ENCODE measurements around the gene SH3TC1.
A peak's percentile ranks its signal among the peaks of the same experiment; 100 is the strongest.

The SH3TC1 gene

DNA sequence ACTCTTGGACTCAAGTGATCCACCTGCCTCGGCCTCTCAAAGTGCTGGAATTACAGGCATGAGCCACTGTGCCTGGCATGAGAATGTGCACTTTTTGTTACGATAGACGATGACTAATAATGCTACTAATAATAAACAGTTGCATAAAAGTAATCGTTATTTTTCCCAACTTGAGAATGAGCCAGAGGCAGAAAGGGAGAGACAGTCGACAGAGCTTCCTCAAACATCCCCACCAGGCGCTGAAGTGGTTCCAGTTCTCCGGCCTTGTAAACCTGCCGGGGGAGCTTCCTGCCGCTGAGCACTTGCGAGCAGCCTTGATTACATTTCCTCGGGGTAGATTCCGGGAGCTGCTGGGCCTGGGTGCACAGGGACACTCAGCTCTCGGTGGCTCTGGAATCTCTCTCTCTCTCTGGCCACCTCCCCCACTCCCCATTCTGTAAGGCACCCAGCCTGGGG, 61.6 kb downstream of the SH3TC1 start:
- no peak for DNase-seq
- Mint-ChIP-seq H3K9me3 (no peaks in the 10 kb centered on the region), H3K27me3 (ENCODE audit: low read depth, poor library complexity) (no peaks in the 10 kb centered on the region), H3K4me1 (peaks cover 74% of the 10 kb centered on the region), H3K4me3 (no peak overlapping the region), H3K36me3 (ENCODE audit: low read depth) (no peaks in the 10 kb centered on the region), H3K27ac (no peak overlapping the region)
- TF ChIP-seq, protein P1, sequence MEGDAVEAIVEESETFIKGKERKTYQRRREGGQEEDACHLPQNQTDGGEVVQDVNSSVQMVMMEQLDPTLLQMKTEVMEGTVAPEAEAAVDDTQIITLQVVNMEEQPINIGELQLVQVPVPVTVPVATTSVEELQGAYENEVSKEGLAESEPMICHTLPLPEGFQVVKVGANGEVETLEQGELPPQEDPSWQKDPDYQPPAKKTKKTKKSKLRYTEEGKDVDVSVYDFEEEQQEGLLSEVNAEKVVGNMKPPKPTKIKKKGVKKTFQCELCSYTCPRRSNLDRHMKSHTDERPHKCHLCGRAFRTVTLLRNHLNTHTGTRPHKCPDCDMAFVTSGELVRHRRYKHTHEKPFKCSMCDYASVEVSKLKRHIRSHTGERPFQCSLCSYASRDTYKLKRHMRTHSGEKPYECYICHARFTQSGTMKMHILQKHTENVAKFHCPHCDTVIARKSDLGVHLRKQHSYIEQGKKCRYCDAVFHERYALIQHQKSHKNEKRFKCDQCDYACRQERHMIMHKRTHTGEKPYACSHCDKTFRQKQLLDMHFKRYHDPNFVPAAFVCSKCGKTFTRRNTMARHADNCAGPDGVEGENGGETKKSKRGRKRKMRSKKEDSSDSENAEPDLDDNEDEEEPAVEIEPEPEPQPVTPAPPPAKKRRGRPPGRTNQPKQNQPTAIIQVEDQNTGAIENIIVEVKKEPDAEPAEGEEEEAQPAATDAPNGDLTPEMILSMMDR (IDR thresholded peaks at IDR 0.05), result no peak

DNA sequence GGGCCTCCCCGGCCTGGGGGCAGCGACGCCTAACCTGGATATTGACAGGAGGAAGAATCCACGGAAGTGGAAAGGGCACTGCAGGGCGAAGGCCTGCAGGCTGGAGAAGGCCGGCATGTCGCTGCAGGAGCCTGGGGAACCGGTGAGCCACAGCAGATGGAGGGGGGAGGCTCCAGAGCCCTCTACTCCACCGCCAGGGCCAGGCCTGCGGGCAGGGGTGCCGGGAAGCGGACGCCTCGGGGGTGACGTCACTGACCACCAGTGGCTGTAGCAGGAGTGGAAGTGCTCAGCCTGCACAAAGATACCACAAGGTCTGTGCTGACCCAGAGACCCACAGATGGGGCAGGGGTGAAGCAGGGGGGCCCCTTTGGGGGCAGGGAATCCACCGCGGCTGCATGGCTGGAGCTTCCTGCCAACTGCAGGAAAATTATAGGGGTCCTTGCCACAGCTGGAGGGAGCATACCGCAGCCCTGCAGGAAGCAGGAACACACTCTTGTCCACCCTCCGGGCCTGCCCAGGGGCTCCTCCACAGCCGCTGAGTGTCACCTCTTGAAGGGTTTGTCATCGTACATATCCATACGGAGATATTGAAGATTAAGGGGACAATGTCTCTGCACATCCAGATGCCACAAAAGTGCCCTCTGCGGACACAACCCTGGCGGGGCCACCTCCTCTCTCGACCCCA, 62.9 kb downstream of the SH3TC1 start:
- Mint-ChIP-seq H3K9me3 (no peaks in the 10 kb centered on the region), H3K4me1 (peaks cover 84% of the 10 kb centered on the region), H3K36me3 (ENCODE audit: low read depth) (no peaks in the 10 kb centered on the region), H3K27me3 (ENCODE audit: low read depth, poor library complexity) (no peaks in the 10 kb centered on the region), H3K27ac (peak overlapping the region; percentile 19), H3K4me3 (no peak overlapping the region)
- TF ChIP-seq, protein P1 (IDR thresholded peaks at IDR 0.05), result no peak
- no peak for DNase-seq

DNA sequence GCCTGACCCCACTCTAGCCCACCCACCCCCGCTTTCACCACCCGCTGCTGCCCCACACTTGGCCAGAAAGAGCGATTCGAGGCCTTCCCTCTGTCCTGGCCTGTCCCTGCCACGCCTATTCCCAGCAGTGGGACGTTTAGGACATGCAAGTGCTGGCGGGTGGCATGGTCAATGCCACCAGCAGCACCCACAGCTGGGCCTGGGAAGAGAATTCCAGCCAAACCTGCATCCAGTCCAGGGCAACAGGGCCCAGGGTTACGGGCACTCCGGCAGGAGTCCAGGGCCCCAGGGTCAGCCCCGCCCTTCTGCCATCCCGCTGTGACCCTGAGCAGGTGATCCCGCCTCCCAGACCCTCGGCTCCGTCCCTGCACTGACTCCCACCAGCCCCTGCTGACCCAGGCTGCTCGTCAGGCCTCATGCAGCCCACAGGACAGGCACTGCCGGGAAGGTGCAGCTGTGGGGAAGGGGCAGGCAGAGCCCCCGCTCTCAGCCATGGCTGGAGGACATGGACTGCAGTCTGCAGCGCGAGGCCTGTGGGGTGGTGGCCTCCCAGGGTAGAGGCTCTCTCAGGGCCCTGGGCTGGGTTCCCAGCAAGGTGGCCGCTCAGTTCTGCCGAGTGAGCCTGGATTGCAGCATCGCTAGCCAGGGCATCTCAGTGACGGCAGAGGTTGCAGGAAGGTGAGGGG, 63.7 kb downstream of the SH3TC1 start:
- Mint-ChIP-seq H3K4me1 (peaks cover 84% of the 10 kb centered on the region), H3K4me3 (no peak overlapping the region), H3K9me3 (no peaks in the 10 kb centered on the region), H3K27me3 (ENCODE audit: low read depth, poor library complexity) (no peaks in the 10 kb centered on the region), H3K27ac (no peak overlapping the region), H3K36me3 (ENCODE audit: low read depth) (no peaks in the 10 kb centered on the region)
- peak; percentile 60 for DNase-seq
- TF ChIP-seq, protein P1 (IDR thresholded peaks at IDR 0.05), result no peak

DNA sequence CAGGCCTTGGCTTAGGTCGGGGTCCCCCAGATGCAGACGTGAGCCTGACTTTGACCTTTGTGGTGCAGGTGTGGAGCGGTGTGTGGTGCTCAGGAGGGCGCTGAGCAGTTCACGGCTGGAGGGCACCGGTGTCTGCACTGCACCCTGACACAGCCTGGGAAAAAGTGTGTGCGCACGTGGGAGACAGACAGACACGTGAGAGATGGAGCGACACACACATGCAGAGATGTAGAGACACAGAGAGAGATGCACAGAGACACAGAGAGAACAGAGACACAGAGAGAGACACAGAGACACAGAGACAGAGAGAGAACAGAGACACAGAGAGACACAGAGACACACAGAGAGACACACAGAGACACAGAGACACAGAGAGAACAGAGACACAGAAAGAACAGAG, 64.3 kb downstream of the SH3TC1 start:
- Mint-ChIP-seq H3K9me3 (no peaks in the 10 kb centered on the region), H3K4me1 (peaks cover 79% of the 10 kb centered on the region), H3K4me3 (peak overlapping the region; percentile 54), H3K27ac (peak overlapping the region; percentile 1), H3K36me3 (ENCODE audit: low read depth) (no peaks in the 10 kb centered on the region), H3K27me3 (ENCODE audit: low read depth, poor library complexity) (no peaks in the 10 kb centered on the region)
- TF ChIP-seq, protein P1 (IDR thresholded peaks at IDR 0.05), result no peak
- DNase-seq, result no peak

DNA sequence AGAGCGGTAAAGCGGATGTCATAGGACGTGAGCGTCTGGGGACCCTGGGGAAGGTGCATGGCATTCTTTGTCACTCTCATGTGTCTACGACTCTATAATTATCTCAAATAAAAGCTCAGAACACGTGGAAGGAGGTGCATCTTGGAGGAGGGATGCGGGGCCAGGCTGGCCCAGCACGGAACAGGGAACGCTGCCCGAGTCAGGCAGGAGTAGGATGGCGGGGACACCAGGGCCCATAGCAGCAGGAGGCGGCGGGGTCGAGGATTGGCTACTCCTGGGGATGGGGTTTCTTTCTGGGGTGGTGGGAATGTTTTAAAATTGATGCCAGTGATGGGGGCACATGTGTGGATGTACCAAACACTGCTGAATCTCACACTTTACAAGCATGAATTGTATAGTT, 65.0 kb downstream of the SH3TC1 start:
- H3K4me3 Mint-ChIP-seq, result no peak overlapping the region
- peaks cover 5% of the 10 kb centered on the region for H3K27me3 Mint-ChIP-seq (ENCODE audit: low read depth, poor library complexity)
- TF ChIP-seq, protein P1 (IDR thresholded peaks at IDR 0.05), result no peak
- peak overlapping the region; percentile 1 for H3K27ac Mint-ChIP-seq
- no peaks in the 10 kb centered on the region for H3K36me3 Mint-ChIP-seq (ENCODE audit: low read depth)
- no peaks in the 10 kb centered on the region for H3K9me3 Mint-ChIP-seq
- H3K4me1 Mint-ChIP-seq, result peaks cover 80% of the 10 kb centered on the region
- DNase-seq, result no peak

All from nephron progenitor cell (in vitro differentiated cells).